ENCODE results near the gene TUBGCP6. TPM values are rescaled to one million over a fixed set of nuclear protein-coding genes. Genes with fewer than 3 reads are reported as not detected.

TUBGCP6 gene
- total RNA-seq, 1 donor from 2014 or later, result 16.9 TPM

DNA sequence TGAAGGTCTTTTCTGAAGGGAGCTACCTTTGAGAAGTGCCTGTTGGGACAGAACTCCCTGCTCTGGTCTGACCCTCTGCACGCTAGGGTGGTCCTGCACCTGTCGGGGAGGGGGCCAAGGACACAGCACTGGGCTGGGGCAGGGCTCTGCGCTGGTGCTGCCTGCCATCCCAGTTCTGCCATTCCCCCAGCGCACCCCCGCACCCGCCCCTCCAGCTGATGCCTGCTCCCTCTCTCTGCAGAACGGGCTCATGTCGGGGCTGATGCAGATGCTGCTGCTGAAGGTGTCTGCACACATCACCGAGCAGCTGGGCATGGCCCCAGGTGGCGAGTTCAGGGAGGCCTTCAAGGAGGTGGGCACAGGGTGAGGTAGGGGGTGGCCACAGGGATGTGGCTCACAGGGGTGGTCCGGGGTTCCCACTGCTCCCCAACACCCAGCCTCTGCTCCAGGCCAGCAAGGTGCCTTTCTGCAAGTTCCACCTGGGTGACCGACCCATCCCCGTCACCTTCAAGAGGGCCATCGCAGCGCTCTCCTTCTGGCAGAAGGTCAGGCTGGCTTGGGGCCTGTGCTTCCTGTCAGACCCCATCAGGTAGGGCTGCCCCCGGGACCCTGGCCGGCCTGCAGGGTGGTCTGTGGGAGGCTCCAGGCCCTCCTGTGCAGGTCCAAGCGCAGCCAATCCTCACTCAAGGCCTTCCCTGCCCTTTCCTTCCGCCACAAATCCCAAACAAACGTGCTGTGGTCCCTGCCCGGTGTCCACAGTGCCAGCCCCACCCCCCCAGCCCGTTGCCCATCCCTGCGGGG, 47.6 kb downstream of the TUBGCP6 start:
- no peak overlapping the region for H2AFZ ChIP-seq (replicated peaks)
- H3K36me3 ChIP-seq, result no peaks in the 10 kb centered on the region
- H3K27me3 Mint-ChIP-seq (ENCODE audit: insufficient read depth, low read depth), result peaks cover 2% of the 10 kb centered on the region

DNA sequence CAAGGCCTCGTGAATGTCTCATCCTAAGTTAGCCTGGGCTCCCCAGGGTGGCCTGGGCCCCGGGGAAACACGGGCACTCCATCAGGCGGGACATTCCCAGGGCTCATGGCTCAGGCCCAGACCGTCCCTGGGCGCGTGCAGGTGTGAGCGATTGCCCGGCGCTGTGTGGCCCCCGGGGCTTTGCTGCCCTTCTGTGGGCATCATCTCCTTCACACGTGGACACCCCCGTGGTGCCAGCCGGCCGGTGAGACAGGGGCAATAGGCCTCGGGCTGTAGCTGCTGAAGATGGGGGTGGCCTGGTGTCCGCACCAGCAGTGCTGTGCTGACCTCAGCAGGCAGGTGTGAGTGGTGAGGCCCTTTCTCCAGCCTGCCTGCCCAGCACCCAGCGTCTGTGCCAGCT, 48.6 kb downstream of the TUBGCP6 start:
- no peaks in the 10 kb centered on the region for H3K4me1 ChIP-seq
- H3K9me3 ChIP-seq (ENCODE audit: low read depth), result no peaks in the 10 kb centered on the region
- TF ChIP-seq EZH2 (IDR thresholded peaks at IDR 0.05) (no peak), EZH2phosphoT487 (IDR thresholded peaks at IDR 0.05) (no peak), CTCF (IDR thresholded peaks at IDR 0.05) (no peak)
- Mint-ChIP-seq H3K4me1 (peaks cover 6% of the 10 kb centered on the region), H3K27me3 (ENCODE audit: insufficient read depth, low read depth) (no peaks in the 10 kb centered on the region), H3K27ac (no peak overlapping the region), H3K36me3 (peaks cover 3% of the 10 kb centered on the region), H3K9me3 (no peaks in the 10 kb centered on the region), H3K4me3 (no peak overlapping the region)
- H3K79me2 ChIP-seq (ENCODE audit: low read depth), result peaks cover 7% of the 10 kb centered on the region
- no peak overlapping the region for H3K27ac ChIP-seq
- no peak overlapping the region for H3K9ac ChIP-seq
- no peaks in the 10 kb centered on the region for H3K36me3 ChIP-seq
- no peak overlapping the region for H3K4me3 ChIP-seq
- no peaks in the 10 kb centered on the region for H3K27me3 ChIP-seq
- no peak overlapping the region for H2AFZ ChIP-seq (replicated peaks)
- no peak overlapping the region for H3K4me2 ChIP-seq
- peaks cover 18% of the 10 kb centered on the region for H3F3A ChIP-seq (ENCODE audit: low read depth)
- no peak for DNase-seq (ENCODE audit: low spot score)
- peaks cover 27% of the 10 kb centered on the region for H4K20me1 ChIP-seq (ENCODE audit: low read depth)

More for the DNA sequence above, 47.6 kb downstream of the TUBGCP6 start:
- TF ChIP-seq EZH2phosphoT487 (IDR thresholded peaks at IDR 0.05) (no peak), EZH2 (IDR thresholded peaks at IDR 0.05) (no peak), CTCF (IDR thresholded peaks at IDR 0.05) (no peak)
- no peak overlapping the region for H3K4me2 ChIP-seq
- H3K9me3 ChIP-seq (ENCODE audit: low read depth), result no peaks in the 10 kb centered on the region
- peaks cover 10% of the 10 kb centered on the region for H3K79me2 ChIP-seq (ENCODE audit: low read depth)
- H3K4me1 ChIP-seq, result peaks cover 6% of the 10 kb centered on the region
- H3K27ac Mint-ChIP-seq, result no peak overlapping the region
- peaks cover 29% of the 10 kb centered on the region for H4K20me1 ChIP-seq (ENCODE audit: low read depth)
- no peaks in the 10 kb centered on the region for H3K9me3 Mint-ChIP-seq
- no peak overlapping the region for H3K4me3 Mint-ChIP-seq
- H3K27ac ChIP-seq, result no peak overlapping the region
- no peak overlapping the region for H3K4me3 ChIP-seq
- no peak overlapping the region for H3K9ac ChIP-seq
- peaks cover 8% of the 10 kb centered on the region for H3K4me1 Mint-ChIP-seq
- peaks cover 7% of the 10 kb centered on the region for H3K27me3 ChIP-seq
- DNase-seq (ENCODE audit: low spot score), result no peak
- peaks cover 18% of the 10 kb centered on the region for H3F3A ChIP-seq (ENCODE audit: low read depth)
- H3K36me3 Mint-ChIP-seq, result peaks cover 3% of the 10 kb centered on the region

DNA sequence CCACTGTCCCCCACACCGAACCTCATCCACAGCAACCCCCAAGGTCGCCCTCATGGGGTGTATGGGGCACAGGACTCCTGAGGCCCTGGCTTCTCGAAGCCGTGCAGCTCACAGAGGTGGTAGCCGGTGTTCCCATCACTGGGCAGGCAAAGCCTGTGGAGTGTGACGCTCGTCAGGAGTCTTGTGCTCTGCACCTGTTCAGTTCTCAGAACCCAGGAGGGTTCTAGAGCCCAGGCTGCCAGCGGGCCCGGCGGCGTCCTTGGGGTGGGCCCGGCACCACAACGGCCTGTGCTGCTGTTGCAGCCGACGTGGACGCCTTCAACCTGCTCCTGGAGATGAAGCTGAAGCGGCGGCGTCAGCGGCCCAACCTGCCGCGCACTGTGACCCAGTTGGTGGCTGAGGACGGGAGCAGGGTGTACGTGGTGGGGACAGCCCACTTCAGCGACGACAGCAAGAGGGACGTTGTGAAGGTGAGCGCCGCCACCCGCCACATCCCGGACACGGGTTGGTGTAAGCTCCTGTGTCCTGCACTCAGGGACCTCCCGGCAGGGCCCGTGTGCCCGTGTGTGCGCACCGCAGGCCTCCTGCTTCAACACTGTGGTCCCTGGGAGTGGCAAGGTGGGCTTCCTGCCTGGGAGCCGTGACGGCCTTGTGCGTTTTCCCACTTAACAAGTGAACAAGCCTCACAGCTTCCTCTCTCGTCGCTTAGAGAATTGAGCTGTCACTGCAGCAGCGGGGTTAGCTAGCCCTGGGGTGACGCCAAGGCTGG, 50.6 kb downstream of the TUBGCP6 start:
- H3K36me3 ChIP-seq, result no peaks in the 10 kb centered on the region
- H3K4me2 ChIP-seq, result no peak overlapping the region
- Mint-ChIP-seq H3K9me3 (no peaks in the 10 kb centered on the region), H3K4me1 (peaks cover 4% of the 10 kb centered on the region), H3K27me3 (ENCODE audit: insufficient read depth, low read depth) (no peaks in the 10 kb centered on the region), H3K4me3 (no peak overlapping the region), H3K27ac (no peak overlapping the region), H3K36me3 (peaks cover 5% of the 10 kb centered on the region)
- H2AFZ ChIP-seq (replicated peaks), result no peak overlapping the region
- H3F3A ChIP-seq (ENCODE audit: low read depth), result peaks cover 7% of the 10 kb centered on the region
- TF ChIP-seq EZH2 (IDR thresholded peaks at IDR 0.05) (no peak), CTCF (IDR thresholded peaks at IDR 0.05) (no peak), EZH2phosphoT487 (IDR thresholded peaks at IDR 0.05) (no peak)
- no peak overlapping the region for H3K27ac ChIP-seq
- H4K20me1 ChIP-seq (ENCODE audit: low read depth), result peaks cover 40% of the 10 kb centered on the region
- no peaks in the 10 kb centered on the region for H3K27me3 ChIP-seq
- H3K9ac ChIP-seq, result no peak overlapping the region
- peaks cover 9% of the 10 kb centered on the region for H3K79me2 ChIP-seq (ENCODE audit: low read depth)
- no peaks in the 10 kb centered on the region for H3K4me1 ChIP-seq
- no peak overlapping the region for H3K4me3 ChIP-seq
- no peak for DNase-seq (ENCODE audit: low spot score)
- H3K9me3 ChIP-seq (ENCODE audit: low read depth), result no peaks in the 10 kb centered on the region

All from neural progenitor cell (in vitro differentiated cells).